HG02759 (cell line): ENCODE measurements around the gene ITPR1.

Source experiments
- ATAC-seq: cut with Tn5 transposase; IDR thresholded peaks from one replicate; pipeline ENCODE4 v1.9.1; 2021; ENCODE audit warnings: mild to moderate bottlenecking, moderate library complexity; ENCODE audit not compliant: unreplicated experiment

Gene ITPR1

DNA sequence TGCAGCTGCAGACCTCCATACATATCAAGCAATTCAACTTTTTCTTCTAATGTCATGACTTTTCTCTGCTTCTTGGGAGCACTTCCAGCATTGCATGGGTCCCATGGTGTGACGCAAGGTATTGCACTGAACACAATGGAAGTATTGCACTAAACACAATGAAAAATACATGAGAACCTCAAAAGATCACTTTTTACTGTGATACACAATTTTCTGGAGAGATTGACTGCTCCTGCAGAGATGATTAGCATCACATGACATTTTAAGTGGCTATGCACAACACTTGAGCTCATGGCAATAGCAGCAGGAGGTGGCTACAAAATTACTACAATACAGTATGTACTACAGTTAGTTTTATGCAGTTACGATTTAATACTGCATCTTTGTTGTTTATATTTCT is 372.6 kb downstream of the ITPR1 start:
- no peak for ATAC-seq

- no peak for ATAC-seq
Observed at GRCh38 chr3:4866866-4867265, 373.7 kb downstream of the ITPR1 start.

DNA sequence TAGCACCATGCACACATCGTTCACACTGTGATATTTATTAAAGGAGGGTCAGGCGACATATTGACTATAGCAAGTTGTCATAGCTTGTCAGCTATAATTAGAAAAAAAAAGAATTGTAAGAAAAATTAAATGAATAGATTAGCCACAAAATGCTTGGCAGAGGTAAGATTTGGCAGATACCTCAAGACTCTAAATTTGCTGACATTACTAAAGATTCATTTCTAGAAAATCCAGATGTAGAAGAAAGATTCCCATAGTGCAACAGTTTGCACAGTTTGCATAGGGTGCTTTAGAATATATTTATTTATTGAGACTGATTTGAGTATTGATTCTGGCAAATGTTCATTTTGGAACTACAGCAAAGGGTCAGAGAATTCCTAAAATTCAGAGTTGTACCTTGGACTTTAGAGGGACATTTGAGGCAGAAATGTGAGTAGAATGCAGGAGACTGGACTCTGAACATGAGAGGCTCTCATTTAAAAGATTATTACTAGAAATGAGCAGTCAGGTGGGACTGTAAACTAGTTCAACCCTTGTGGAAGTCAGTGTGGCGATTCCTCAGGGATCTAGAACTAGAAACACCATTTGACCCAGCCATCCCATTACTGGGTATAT is 384.1 kb downstream of the ITPR1 start:
- ATAC-seq = no peak

DNA sequence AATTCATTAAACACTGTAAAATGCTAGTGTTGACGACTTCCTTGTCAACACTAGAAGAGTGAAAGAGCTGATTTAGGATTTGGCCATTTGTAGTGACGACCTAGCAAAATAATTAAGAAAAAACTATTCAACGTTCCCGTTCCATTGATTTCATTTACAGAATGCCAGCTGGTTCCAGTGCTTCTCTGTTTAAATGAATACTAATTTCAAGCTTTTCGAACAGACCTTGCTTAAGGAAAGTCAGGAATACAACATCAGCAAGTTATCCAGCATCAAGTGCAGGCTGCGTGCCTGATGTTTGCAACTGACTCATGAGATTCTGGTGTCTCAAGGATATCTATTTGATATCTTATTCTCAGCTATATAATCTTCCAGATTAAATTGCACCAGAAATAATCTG is 387.7 kb downstream of the ITPR1 start:
- ATAC-seq = no peak

GRCh38 chr3:4882548-4882947 is 389.4 kb downstream of the ITPR1 start:
- no peak for ATAC-seq

- no peak for ATAC-seq
Observed at GRCh38 chr3:4883011-4883410, 389.9 kb downstream of the ITPR1 start.

DNA sequence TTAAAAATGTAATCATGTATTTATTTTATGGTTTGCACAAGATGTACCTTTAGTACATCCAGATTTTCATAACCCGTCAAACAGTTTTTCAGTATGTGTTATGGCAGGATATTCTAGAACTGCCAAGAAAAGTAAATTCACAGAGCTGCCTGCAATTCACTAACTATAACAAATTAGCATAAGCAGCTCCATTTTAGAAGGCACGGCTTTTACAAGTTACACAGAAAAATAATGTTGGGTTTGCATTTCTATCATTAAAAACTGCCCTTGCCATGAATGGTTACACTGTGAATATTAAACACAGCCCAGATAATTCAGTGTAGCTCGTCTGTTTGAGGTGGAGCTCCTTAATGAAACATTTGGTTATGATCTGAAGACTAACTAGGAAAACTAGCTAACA is 391.7 kb downstream of the ITPR1 start:
- no peak for ATAC-seq

- no peak for ATAC-seq
Observed at GRCh38 chr3:4885316-4885715, 392.2 kb downstream of the ITPR1 start.

DNA sequence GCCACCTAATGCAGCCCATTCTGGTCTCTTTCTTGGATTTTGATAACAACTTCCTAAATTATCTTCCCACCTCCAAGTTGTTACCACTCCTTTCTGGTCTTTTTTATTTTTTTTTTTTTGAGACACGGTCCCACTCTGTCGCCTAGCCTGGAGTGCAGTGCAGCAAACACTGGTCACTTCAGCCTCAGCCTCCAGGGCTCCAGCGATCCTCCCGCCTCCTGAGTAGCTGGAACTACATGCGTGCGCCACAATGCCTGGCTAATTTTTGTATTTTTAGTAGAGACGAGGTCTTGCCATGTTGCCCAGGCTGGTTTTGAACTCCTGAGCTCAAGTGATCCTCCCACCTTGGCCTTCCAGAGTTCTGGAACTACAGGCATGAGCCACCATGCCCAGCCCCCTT is 393.3 kb downstream of the ITPR1 start:
- ATAC-seq = no peak

DNA sequence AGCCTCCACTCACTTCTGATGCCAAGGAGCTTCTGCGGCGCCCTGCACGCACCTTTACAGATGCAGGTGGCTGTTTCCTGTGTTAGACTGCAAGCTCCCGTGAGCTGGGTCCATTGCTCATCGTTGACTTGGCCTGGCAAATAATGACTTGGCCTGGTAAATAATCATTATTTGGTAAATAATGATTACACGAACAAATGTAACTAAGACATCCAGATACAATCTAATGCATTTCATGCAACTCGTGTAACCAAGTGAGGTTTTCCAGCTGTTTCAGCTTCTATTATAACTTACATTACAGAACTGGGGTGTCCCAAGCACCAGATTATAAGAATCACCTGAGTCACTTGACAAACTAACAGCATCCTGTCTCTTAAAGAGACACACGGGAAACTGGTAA is 394.0 kb downstream of the ITPR1 start:
- no peak for ATAC-seq

- ATAC-seq = peak; percentile 95
Observed at GRCh38 chr3:4888913-4889846, 396.0 kb downstream of the ITPR1 start.

DNA sequence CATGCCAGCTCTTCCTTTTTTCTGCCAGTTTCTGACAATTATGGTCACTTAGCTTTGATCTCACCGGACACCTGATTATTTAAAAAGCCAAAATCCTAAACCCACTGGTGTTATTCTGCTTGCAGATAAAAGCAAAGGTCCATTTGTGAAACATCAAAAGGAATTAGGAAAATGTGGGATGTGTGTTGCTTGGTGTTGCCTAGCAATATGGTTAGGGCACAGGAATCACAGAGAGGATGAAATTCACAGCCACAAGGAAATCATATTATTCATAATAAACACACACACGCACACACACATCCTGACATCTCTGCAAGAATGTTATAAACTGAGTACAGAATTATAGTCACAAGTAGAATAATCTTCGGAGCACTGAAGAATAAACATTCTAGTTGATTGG is 396.7 kb downstream of the ITPR1 start:
- ATAC-seq = no peak

DNA sequence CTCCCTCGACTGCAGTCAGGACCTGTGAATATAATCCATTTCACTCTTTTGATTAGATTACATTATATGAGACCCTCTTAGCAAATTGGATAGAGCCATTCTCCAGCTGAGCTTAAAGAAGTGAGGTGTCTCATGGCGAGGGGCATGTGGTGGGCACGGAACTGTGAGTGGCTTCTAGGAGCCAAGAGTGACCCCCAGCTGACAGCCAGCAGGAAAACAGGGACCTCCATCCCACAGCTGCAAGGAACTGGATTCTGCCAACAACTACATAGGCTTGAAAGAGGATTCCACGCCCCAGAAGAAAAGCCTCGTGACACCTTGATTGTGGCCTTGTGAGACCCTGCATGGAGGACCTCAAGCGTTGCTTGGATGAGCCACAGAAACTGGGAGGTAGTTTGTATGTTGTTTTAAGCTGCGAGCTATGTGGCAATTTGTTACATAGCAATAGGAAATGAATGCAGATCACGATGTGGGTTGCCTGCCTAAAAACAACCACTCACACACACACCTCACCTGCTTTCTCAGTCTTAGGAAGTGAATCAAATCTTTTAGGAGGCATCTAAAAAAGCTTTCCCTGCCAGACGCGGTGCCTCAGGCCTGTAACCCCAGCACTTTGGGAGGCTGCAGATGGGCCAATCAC is 401.9 kb downstream of the ITPR1 start:
- ATAC-seq = no peak

GRCh38 chr3:4895838-4896237 is 402.7 kb downstream of the ITPR1 start:
- ATAC-seq = no peak
